Omental fat pad (tissue), 4 donors: ENCODE measurements around the gene SMPD4. TPM values are rescaled to one million over a fixed set of nuclear protein-coding genes. Genes with fewer than 3 reads are reported as not detected.
"Not testable (repeated sequence)": the region's sequence is repeated elsewhere in the genome, so short reads cannot be mapped to it uniquely, and the experiment has no call there.

Source experiments
- ATAC-seq: fragments of 150-250 bp; one replicate; pipeline ENCODE4 v1.9.1; 2016; ENCODE audit warnings: mild to moderate bottlenecking, moderate library complexity; ENCODE audit not compliant: low FRiP score
- DNase-seq: peaks from one replicate; pipeline ENCODE4 v3.0.0-alpha.2; 2019; ENCODE audit warnings: low spot score
- total RNA-seq, 4 donors: library from RNA; depleted of rRNA; stranded (reverse); fragments of >200 nt; gene quantifications; one replicate each; pipeline ENCODE4 v1.1.0, GENCODE V29; 2016
- TF ChIP-seq, protein P1 (sequence below), 3 donors: fragments of 450-650 bp; IDR thresholded peaks; one replicate each; pipeline ENCODE4 v1.5.1; 2016 to 2017; ENCODE audit warnings: antibody characterized with exemption in 3 of 3, mild to moderate bottlenecking in 3 of 3, moderate library complexity in 2 of 3

SMPD4 gene
- total RNA-seq, 4 donors from 2014 or later: 21.8 to 39.1 (median 29.4) TPM

DNA sequence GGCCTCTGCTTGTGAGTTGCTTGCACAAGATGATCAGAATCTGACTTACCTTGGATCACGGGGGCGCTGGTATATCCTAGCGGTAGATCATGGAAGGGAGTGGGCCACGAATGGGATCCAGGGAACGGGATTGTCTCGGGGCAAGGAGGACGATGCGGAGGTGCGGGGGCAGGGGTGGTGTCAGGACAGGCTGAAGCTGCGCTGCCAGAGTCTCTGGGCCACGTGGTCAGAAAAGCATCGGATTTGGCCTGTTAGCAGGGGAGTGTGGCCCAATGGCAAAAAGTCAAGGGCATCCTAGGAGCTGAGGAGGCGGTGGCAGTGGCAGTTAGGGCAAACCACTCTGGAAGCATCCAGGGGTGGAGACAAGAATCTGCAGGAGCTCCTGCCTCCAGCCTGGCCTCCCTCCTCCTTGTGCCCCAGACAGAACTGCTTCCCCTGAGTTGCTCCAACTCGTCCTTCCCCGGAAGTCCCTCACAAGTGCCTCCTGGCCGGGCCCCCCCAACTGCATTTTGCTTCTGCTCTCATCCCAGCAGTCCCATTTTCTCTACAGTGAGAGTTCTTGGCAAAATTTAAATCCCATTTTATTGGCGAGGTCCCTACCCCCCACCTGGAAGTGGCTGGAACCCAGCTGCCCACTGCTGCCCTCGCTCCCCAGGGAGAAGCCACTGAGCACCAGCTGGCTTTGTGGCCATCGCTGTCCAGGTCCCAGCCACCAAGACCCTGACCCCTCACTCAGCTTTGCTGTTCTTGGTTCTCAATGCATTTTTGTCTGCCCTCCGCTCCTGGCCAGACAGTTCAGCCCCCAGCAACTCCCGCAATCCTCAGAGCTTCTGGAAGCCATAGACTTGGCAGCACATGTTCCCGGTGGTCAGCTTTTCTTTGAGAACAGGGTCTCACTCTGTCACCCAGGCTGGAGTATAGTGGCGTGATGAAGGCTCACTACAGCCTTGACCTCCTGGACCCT is 30.9 kb downstream of the SMPD4 start:
- TF ChIP-seq, protein P1, sequence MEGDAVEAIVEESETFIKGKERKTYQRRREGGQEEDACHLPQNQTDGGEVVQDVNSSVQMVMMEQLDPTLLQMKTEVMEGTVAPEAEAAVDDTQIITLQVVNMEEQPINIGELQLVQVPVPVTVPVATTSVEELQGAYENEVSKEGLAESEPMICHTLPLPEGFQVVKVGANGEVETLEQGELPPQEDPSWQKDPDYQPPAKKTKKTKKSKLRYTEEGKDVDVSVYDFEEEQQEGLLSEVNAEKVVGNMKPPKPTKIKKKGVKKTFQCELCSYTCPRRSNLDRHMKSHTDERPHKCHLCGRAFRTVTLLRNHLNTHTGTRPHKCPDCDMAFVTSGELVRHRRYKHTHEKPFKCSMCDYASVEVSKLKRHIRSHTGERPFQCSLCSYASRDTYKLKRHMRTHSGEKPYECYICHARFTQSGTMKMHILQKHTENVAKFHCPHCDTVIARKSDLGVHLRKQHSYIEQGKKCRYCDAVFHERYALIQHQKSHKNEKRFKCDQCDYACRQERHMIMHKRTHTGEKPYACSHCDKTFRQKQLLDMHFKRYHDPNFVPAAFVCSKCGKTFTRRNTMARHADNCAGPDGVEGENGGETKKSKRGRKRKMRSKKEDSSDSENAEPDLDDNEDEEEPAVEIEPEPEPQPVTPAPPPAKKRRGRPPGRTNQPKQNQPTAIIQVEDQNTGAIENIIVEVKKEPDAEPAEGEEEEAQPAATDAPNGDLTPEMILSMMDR (IDR thresholded peaks at IDR 0.05): no peak
- ATAC-seq (no peak), DNase-seq (no peak)

DNA sequence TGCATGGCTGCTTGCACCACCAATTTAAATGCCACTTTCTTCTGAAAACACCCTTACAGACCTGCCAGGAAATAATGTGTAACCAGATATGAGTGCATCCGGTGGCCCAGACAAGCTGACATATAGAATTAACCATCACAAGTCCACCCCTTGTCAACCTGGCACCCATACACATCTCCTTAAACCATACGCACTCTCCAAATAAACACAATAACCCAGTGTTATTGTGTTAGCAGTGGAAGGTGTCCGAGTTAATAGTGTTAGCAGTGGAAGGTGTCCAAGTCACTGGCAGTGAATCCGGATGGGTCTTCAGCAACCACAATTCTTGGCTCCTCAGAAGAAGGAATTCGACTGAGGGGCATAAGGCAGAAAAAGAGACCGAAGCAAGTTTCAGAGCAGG is 32.9 kb downstream of the SMPD4 start:
- not testable (repeated sequence) for ATAC-seq

DNA sequence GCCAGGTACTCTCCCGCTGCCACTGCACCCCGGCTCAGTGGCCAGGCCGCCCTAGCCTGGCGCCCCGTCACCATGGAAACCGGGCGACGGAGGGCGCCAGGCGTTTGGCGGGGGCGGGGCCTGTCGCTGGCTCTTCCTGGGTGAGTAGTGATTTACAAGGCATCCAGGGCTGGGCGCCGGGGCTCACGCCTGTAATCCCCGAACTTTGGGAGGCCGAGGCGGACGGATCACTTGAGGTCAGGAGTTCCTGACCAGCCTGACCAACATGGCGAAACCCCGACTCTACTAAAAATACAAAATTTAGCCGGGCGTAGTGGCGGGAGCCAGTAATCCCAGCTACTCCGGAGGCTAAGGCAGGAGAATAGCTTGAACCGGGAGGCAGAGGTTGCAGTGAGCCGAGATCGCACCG is 36.4 kb downstream of the SMPD4 start, which contains the start of gene CCDC74B:
Gene CCDC74B (minus strand): TSS at position 107 of the 409 bp plus-strand sequence. CDS start 116 bp downstream, outside the sequence.
- DNase-seq: not testable (repeated sequence)

More for the DNA sequence above, 32.9 kb downstream of the SMPD4 start:
- DNase-seq: not testable (repeated sequence)

DNA sequence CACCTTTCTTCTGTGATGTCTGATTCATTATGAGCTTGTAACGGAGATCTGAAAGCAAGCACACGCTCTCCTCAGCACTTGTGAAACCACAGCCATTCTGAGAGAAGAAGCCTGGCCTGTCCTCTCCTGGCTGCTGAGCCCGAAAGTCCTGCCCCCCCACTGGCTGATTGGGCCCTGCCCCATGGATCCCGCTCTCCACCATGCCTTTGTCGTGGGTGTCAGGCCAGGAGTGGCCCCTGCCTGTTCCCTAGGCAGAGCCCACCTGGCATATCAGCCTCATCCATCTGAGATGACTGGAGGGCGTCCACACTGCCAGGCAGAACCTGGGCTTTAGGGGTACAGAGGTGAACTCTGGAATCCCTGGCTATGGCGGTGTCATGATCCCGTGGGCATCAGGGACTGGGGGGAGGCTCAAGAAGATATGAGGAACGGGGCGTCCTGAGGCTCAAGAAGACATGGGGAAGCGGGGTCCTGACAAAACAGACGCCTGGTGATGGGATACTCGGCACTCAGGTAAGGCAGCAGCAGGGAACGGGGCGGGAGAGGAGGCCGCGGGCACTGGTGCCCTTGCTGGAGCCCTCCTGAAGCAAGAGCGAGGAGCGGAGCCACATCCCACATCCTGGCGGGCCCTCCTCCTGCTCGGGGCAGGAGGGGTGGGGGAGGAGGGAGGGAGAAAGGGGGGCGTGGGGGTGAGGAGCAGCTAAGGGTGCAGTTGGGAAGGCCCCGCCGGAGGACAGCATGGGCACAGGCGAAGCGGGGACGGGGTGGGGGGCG is 37.9 kb downstream of the SMPD4 start:
- ATAC-seq, DNase-seq: not testable (repeated sequence)

More for the DNA sequence above, 36.4 kb downstream of the SMPD4 start, which contains the start of gene CCDC74B:
- ATAC-seq: peak; percentile 70

DNA sequence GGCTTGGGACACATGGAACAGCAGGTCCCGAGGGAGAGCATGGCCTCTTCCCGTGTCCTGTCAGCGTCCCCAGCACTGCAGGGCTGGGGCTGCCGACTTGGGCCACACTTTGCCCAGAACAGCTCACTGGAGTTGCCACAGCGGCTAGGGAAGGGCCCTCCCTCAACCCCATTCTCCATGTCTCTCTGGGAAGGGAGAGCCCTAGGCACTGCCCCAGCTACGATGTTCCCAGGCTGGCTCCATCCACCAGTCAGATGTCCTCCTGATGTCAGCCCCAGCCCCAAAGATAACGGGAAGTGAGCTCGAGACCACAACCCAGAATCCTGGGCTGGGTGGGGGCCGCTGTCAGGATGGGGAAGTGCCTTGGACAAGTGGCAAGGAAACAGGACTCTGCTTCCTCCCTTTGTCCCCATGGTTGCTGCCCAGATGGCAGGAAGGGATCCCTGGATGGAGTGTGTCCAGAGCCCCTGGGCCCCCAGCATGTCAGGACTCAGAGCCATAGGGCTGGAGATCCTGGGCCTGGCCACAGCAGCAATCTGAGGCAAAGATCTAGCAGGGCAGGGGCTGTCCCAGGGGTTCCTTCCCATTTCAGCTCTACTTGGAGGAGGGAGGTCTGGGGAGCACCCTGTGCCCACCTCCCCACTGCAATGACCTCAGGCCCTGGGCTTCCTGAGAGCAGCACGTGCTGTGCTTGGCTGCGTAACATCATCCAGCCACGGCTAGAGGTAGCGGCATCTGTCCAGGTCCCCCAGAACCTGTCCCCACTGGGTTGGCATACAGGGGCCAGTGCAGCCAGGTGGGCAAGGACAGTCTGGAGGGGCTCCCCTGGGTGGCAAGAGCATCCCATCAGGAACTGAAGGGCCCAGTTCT is 38.8 kb downstream of the SMPD4 start:
- ATAC-seq, DNase-seq: not testable (repeated sequence)

DNA sequence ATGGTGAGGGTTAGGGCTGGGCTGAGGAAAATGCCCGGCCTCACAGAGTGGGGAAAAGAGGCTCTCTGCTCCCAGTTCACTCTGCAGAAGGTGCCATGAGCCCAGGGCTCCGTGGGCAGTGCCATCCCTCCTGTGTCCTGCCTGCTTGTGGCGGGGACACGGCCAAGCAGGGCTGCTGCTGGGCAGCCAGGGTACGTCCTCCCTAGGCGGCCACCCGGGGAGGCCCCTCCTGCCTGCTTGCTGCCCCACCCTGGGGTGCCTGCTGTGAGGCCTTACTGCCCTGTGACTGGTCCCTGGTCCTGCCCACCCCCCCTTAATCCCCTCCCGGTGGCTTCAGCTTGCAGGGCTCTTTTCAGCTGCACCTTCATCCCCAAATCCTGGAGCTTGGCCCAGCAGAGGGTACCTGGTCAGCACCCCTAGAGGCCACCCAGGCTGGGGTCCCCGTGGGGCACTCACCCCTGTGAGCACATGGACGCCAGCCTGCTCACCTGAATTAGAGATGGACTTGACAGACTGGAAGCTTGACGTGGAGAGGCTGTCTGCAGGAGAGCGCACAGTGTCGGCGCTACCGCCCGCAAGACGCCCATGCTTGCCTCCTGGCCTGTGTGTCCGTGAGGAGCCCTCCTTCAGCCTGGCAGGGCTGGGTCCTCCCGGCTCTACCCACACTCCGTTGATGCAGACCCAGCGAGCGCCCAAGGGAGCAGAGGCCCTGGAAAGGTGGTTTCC is 39.6 kb downstream of the SMPD4 start:
- not testable (repeated sequence) for DNase-seq, ATAC-seq

DNA sequence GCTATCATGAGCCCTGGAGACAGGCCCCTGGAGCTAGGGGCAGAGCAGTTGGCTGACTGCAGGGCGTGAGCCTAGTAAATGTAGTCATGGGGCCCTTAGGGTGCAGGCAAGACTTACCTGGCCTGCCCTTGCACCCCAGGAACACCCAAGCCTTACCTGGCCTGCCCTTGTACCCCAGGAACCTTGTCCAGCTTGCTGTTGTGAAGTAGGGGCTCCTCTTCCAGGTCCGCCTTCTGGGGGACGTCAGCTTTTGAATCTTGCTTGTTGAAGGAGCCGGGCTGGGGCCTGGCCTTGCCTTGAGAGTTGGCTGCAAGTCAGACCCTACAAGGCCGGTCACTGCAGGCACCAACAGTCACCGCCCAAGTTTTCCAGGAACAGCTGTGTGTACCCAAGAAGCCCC is 40.4 kb downstream of the SMPD4 start:
- not testable (repeated sequence) for ATAC-seq, DNase-seq

DNA sequence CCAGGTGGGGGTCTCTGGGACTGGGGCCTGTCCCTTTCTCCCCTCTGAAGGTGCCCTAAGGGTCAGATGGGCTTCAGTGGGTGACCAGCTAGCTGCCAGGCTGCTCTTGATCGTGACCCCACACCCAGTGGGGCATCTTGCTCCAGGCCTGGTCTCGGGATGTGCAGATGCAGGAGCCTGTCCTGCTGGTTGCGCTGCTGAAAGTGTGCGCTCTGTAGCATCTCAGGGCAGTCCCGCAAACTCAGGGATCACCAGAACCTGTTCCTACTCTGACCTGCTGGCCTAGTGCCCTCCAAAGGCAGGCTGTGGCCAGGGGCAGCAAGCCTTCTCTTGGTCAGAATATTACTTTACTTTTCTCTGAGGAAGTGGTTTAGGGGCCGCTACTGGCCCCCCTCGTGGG is 40.9 kb downstream of the SMPD4 start:
- not testable (repeated sequence) for DNase-seq, ATAC-seq

DNA sequence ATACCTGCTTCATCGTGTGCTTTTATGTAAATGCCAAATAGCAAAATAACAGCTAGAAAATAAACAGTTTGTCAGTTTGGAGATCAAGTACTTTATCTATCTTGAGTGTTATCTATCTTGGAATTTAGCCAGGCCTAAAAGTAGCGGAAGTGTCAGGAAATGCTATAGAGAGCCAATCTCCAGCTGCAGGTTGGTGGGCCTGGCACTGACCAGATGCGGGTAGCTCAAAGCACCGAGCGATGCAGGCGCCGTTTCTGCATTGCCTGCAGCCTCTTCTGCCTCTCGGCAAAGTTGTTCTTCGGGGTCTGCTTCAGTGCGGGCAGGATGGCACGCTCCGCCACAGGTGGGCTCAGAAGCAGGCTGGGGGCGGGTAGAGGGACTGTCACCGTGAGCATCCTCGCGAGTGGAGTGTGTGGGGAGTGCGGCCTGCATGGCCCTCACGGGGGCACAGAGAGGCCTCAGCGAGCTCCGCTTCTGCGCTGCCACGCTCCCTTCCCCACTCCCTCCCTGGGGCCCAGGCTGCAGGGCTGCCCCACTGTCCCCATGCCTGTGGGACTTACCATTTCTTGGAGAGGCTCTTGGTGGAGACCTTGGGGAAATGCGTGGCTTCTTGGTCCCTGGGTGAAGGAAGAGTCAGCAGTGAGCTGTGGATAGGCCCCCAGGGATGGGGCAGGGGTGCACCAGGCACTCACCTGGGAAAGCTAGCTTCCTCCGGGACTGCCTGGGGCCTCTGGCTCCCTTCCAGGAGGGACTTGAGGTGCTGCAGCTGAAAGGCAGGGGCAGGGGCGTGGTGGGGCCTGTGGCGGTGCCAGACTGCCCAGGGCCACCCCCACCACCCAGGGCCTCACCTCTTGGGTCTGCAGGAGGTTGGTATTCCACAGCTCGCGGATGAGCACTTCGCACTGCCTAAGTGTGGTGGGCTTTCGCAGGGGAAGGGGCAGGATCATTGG is 41.8 kb downstream of the SMPD4 start:
- ATAC-seq, DNase-seq: not testable (repeated sequence)

DNA sequence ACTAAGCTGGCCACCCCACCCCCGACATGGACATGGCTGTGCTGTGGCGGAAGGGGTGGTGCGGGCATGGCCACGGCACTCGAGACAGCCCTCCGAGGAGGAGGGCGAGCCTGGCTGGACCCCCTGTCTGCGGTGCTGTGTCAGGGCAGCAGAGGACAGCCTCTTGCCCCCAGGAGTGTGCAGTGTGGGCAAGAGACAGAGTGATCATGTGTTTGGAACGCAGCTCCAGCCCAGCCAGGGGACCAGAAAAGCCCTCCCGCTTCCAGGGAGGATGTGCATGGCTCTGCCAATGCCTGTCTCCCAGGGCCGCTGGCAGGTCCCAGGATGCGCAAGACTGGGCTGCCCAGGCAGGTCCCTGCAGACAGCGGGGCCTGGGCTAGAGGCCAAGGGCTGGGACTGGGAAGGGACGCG is 42.6 kb downstream of the SMPD4 start:
- ATAC-seq, DNase-seq: not testable (repeated sequence)

DNA sequence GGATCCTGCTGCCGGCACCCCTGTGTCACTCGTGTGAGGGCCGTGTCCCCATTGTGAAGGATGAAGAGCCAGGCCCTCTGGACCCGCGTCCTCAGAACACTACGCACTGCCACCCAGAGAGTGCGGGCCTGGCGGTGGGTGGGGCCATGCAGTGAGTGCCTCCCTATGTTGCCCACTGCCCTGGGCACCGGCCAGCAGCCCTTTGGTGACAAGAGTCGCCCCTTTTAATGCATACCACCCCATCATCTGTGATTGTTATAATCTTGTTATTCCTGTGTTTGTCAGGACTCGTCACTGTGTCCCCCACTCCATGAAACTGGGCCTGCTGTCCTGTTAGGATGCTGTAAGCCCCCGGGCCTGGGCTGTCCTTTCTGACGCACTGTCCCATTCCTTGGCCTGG is 43.1 kb downstream of the SMPD4 start:
- not testable (repeated sequence) for ATAC-seq, DNase-seq

DNA sequence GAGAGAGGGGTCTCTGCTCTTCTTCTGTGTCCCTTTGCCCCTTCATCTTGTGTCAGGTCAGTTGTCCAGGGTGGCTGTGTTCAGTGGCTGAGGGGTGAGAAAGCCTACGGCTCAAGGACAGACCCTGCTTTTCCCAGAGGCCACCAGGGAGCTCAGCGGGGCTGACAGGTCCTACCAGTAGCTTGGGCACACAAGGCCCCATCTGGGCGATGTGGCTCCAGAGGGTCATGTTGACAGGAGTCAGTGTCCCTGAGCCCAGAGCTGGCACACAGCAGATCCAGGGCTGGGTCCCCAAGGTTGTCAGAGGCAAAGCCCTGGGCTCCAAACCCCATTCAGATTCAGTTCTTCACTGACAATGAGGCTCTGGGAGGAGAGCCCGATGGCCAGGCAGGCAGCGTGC is 44.3 kb downstream of the SMPD4 start:
- not testable (repeated sequence) for ATAC-seq, DNase-seq

DNA sequence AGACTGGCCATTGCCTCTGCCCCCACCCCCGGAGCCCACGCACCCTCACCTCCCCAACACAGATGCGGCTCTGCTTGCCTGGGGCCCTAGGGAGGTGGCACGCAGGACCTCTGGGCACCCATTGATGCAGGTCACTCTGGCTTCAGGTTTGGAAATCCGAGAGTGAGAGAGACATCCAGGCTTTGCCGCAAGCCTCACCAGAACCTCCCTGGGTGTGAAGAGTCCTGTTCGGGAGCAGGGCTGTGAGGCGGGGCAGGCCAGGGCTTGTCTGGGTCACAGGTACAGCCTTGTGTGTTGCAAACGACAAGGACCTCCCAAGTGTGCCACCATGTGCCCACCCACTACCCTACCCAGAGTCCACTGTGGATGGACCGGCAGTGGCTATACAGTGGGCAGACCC is 44.9 kb downstream of the SMPD4 start:
- not testable (repeated sequence) for DNase-seq, ATAC-seq
